GM21360 (cell line): Measurements from ENCODE around the gene DAPK1.
"Not testable (repeated sequence)": the region's sequence is repeated elsewhere in the genome, so short reads cannot be mapped to it uniquely, and the experiment has no call there.

Experiments
- ATAC-seq: cut with Tn5 transposase; IDR thresholded peaks from one replicate; pipeline ENCODE4 v1.9.1; 2021; ENCODE audit warnings: mild to moderate bottlenecking, moderate library complexity; ENCODE audit not compliant: unreplicated experiment

The DAPK1 gene

DNA sequence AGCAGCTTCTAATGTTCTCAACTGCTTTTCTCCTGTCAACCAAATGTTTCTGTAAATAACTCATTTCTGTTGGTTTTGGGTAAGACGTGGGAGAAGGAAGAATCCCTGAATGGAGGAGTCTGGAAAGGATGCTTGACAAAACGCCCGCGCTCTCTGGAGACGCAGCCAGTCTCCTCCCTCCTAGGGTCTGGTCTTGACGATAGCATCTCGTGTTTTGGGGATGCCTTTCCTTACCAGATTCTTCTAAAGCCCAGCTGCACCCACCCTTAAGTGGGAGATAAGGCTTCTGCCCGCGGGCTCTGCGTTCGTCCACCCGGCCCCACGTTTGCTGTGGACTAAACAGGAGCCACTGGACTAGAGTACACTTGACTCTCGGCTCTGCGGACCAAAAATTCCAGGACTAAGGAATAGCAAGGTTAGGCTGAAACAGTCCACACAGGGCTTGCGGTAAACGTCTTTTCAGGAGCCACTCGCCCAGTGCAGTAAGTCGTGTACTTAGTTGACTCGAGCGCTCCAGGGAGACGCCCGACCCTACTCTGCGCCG lies 227.8 kb downstream of the DAPK1 start:
- no peak for ATAC-seq

GRCh38 chr9:87725900-87726709 lies 228.4 kb downstream of the DAPK1 start, which contains the start of gene CTSL:
Gene CTSL (plus strand): TSS chr9:87726119. CDS start chr9:87727604, 1,485 bp downstream.
- ATAC-seq = no peak

DNA sequence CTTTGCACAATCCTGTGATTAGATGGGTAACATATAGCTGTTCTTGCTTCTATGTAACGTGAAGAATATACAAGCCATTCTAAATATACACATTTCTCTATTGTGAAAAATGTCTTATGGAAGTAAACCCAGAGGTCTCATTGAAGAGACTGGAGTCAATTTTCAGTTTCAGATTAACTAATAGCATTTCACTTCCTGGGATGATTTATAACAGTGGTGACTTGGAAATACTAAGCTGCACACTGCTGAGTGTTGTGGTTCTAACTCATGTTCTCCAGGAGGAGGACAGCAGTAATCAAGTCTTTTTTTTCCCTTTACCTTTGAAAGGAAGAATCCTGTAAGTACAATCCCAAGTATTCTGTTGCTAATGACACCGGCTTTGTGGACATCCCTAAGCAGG lies 231.6 kb downstream of the DAPK1 start:
- ATAC-seq = no peak

DNA sequence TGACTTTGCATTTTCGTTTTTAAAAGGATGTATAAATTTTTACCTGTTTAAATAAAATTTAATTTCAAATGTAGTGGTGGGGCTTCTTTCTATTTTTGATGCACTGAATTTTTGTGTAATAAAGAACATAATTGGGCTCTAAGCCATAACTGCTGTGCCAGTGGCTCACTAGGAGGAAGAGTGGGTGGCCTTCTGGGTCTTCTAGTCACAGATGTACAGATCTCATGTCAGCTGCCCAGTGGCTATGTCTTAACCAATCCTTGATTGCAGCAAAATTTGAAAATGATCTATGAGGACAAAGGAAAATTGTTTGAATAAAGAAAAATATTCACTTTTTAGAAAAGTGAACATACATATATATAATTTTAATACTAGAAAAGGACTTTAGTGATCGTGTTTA lies 233.7 kb downstream of the DAPK1 start:
- ATAC-seq = no peak

DNA sequence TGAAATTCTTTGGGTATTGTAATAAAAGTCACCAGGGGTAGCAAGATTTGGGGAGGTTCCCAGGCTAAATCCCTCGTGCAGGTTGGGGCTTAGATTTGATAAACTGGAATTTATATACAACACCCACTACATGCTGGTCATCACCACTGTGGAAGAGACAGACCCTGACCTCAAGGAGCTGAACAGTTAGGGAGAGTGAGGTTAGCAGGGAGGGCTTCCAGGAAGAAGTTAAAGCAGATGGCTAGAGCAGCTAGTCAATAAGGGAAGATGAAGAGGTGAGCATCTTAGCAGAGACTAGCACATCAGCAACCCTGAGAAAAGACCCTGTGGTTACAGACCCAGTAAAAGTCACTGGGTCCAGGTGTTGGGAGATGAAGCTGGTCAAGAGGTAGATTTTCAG lies 234.7 kb downstream of the DAPK1 start:
- no peak for ATAC-seq

GRCh38 chr9:87732756-87733155 lies 235.1 kb downstream of the DAPK1 start:
- no peak for ATAC-seq

DNA sequence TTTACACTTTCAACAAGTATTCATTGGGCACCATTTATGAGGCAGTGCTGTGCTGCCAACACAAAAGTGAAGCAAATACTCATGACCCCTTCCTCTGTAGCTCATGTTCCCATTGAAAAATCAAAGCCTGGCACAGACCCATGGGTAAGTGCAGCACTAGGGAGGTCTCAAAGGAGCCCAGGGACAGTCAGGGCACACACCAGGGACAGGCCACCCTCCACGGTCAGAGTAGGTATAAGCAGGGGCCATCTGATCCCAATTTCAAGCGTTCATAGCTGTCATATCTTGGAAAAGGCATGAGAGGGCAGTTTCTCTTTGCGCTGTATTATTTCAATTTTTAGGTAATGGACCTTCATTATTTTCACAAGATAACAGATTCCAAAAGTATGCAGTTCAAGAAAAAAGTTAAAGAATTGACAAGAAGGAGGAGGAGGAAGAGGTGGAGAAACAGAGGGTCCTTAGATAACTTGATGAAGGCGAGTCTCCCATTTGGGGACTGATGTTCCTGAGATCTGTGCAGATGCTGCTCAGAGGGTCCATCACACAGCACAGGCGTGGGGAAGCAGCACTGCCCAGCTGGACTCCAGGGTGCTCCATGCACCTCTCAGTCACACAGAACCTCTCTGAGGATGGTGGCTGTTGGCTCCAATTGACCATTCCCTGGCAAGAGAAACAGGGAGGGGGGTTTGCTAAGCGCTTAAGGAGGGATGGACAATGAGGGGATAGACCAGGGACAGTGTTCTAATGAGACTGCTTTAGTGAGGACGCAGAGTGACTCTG lies 235.8 kb downstream of the DAPK1 start:
- no peak for ATAC-seq

DNA sequence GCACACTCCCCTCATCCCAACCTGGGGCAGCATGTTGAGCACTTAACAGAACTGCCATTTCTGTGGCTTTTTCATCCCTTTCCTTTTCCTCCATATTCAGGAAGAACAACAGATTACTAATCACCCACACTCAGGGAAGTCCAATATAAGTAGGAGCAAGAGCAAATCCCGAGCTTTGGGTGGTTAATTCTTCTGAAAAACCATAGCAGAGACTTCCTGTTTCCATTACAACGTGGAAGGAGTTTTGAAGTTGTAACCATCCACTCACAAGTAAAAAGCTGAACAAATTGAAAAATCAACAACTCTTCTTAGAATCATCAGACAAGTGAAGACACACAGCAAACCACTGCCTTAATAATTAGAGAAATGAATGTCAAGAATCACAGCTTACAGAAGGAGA lies 236.4 kb downstream of the DAPK1 start:
- ATAC-seq = no peak

- ATAC-seq = no peak
Observed at GRCh38 chr9:87739546-87739945, 241.9 kb downstream of the DAPK1 start.

DNA sequence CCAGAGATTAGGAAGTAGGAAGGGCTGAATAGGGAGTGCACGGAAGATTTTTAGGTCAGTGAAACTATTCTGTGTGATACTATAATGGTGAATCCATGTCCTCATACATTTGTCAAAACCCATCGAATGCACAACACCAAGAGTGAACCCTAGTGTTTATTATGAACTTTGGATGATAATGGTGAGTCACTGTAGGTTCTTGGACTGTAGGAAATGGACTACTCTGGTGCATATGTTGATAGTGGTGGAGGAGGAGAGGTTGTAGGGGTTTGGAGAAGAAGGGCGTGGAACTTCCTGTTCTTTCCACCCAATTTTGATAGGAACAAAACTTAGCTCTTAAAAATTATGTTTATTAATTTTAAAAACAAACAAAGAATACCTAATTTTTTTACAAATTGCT lies 242.5 kb downstream of the DAPK1 start:
- no peak for ATAC-seq

GRCh38 chr9:87741326-87741725 lies 243.7 kb downstream of the DAPK1 start:
- no peak for ATAC-seq

GRCh38 chr9:87741891-87742290 lies 244.2 kb downstream of the DAPK1 start:
- ATAC-seq = no peak

GRCh38 chr9:87742813-87743428 lies 245.3 kb downstream of the DAPK1 start:
- no peak for ATAC-seq

DNA sequence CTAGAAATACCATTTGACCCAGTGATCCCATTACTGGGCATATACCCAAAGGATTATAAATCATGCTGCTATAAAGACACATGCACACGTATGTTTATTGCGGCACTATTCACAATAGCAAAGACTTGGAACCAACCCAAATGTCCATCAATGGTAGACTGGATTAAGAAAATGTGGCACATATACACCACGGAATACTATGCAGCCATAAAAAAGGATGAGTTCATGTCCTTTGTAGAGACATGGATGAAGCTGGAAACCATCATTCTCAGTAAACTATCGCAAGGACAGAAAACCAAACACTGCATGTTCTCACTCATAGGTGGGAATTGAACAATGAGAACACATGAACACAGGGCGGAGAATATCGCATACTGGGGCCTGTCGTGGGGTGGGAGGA lies 246.6 kb downstream of the DAPK1 start:
- ATAC-seq = not testable (repeated sequence)

DNA sequence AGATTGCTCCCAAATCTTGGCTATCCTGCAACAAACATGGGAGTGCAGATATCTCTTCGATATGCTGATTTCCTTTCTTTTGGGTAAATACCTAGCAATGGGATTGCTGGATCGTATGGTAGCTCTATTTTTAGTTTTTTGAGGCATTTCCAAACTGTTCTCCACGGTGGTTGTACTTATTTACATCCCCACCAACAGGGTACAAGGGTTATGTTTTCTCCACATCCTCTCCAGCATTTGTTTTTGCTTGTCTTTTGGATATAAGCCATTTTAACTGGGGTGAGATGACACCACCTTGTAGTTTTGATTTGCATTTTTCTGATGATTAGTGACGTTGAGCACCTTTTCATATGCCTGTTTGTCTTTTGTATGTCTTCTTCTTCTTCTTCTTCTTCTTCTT lies 248.5 kb downstream of the DAPK1 start:
- no peak for ATAC-seq

GRCh38 chr9:87748881-87749280 lies 251.2 kb downstream of the DAPK1 start:
- no peak for ATAC-seq

DNA sequence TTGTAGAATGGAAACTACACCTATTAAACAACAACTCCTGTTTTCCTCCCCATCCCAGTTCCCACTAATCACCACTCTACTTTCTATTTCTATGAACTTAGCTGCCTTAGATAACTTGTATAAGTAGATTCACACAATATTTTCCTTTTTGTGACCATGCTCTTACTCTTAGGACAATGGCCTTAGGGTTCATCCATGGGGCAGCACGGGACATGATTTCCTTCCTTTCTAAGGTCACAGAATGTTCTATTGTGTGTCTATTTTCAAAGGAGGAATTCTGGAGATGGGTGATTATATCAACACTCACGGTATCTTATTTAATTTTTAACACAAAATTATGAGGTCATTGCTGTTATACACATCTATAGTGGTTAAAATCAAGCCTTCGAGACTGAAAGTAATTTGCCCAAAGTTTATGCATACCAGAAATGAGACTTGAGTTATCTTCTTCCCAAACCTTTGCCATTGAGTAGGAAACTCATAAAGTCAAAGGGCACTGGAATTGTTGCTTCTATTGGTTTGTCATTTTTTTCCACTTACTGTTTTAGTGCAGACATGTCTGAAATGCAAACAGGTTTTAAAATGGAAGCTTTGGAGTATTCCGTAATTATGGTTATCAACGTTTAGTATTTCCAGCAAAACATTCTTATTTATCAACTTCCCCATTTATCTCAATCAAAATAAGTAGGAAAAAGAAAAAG lies 251.8 kb downstream of the DAPK1 start:
- no peak for ATAC-seq

GRCh38 chr9:87750726-87751125 lies 253.1 kb downstream of the DAPK1 start:
- ATAC-seq = no peak

GRCh38 chr9:87751423-87751822 lies 253.8 kb downstream of the DAPK1 start:
- no peak for ATAC-seq

GRCh38 chr9:87751868-87752267 lies 254.2 kb downstream of the DAPK1 start:
- ATAC-seq = no peak

DNA sequence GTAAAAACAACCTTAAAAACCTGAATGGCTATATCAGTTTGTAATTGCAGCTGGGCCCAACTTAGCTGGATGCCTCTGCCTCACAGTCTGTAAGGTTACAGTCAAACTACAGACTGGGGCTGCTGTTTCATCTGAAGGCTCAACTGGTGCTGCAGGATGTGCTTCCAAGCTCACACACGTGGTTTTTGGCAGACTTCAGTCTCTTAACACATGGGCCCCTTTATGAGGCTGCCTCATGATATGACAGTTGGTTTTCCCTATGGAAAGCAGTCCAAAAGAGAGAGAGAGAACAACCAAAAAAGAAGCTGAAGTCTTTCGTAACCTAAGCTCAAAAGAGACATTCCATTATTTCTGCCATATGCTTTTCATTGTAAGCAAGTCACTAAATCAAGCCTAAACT lies 255.6 kb downstream of the DAPK1 start:
- no peak for ATAC-seq
